WTC11 (cell line): ENCODE data around the gene JMJD6. TPM values are rescaled to one million over a fixed set of nuclear protein-coding genes. Genes with fewer than 3 reads are reported as not detected.

Experiments
- ATAC-seq: fragments of 200-7000 bp; cut with Tn5 transposase; 2 replicates; pipeline ENCODE4 v1.10.0; 2021; ENCODE audit warnings: mild to moderate bottlenecking, moderate library complexity
- CTCF ChIA-PET: fragments of 300-600 bp; sonication (Branson Sonifier 250); formaldehyde crosslinking; loops from one replicate; lab custom pipeline; 2021; ENCODE audit warnings: antibody characterized with exemption; lab: Charles Lee
- POLR2A ChIA-PET: fragments of 350-600 bp; sonication (Branson Sonifier 250); formaldehyde crosslinking; loops from one replicate; lab custom pipeline; 2021; ENCODE audit warnings: antibody characterized with exemption; lab: Charles Lee
- DNase-seq: peaks from one replicate; pipeline ENCODE4 v3.0.0; 2021; ENCODE audit warnings: low spot score
- H3K27ac Mint-ChIP-seq: 2 replicates; pipeline ENCODE4 v1.8.0; 2021; ENCODE audit warnings: mixed read lengths
- H3K27me3 Mint-ChIP-seq: 2 replicates; pipeline ENCODE4 v1.8.0; 2021; ENCODE audit warnings: low read depth, mild to moderate bottlenecking, moderate library complexity, mixed read lengths
- H3K36me3 Mint-ChIP-seq: 2 replicates; pipeline ENCODE4 v1.8.0; 2021; ENCODE audit warnings: mixed read lengths
- H3K4me1 Mint-ChIP-seq: 2 replicates; pipeline ENCODE4 v1.8.0; 2022; ENCODE audit warnings: mixed read lengths
- H3K4me3 Mint-ChIP-seq: 2 replicates; pipeline ENCODE4 v1.8.0; 2021; ENCODE audit warnings: mild to moderate bottlenecking, moderate library complexity, mixed read lengths
- H3K9me3 Mint-ChIP-seq: 2 replicates; pipeline ENCODE4 v1.8.0; 2021; ENCODE audit warnings: mixed read lengths
- AFF4 ChIP-seq: sonication (generic); formaldehyde crosslinking; IDR thresholded peaks from 2 replicates; pipeline ENCODE4 v1.8.1; 2023; ENCODE audit warnings: mild to moderate bottlenecking, missing genetic modification reagents, borderline replicate concordance
- ATF1 ChIP-seq: sonication (generic); formaldehyde crosslinking; IDR thresholded peaks from 2 replicates; pipeline ENCODE4 v1.8.1; 2023; ENCODE audit warnings: mild to moderate bottlenecking, moderate library complexity, missing genetic modification reagents
- E2F1 ChIP-seq: sonication (generic); formaldehyde crosslinking; IDR thresholded peaks from 2 replicates; pipeline ENCODE4 v1.8.0; 2022; ENCODE audit warnings: mild to moderate bottlenecking, missing genetic modification reagents
- E2F5 ChIP-seq: sonication (generic); formaldehyde crosslinking; IDR thresholded peaks from 2 replicates; pipeline ENCODE4 v1.8.1; 2022; ENCODE audit warnings: mild to moderate bottlenecking, moderate library complexity, missing genetic modification reagents
- FOXP1 ChIP-seq: sonication (generic); formaldehyde crosslinking; IDR thresholded peaks from 2 replicates; pipeline ENCODE4 v1.8.0; 2022; ENCODE audit warnings: missing genetic modification reagents, mild to moderate bottlenecking, moderate library complexity, borderline replicate concordance
- GRHL2 ChIP-seq: fragments of 250-450 bp; sonication (Bioruptor Pico); IDR thresholded peaks from 2 replicates; pipeline ENCODE4 v1.8.0; 2022; ENCODE audit warnings: mild to moderate bottlenecking, moderate library complexity; ENCODE audit not compliant: insufficient replicate concordance, severe bottlenecking
- GTF2I ChIP-seq: fragments of 250-450 bp; sonication (Bioruptor Pico); conservative IDR thresholded peaks from 2 replicates; pipeline ENCODE4 v1.4.0; 2021; ENCODE audit warnings: mild to moderate bottlenecking
- MYBL2 ChIP-seq: sonication (generic); formaldehyde crosslinking; IDR thresholded peaks from 2 replicates; pipeline ENCODE4 v1.8.1; 2023; ENCODE audit warnings: mild to moderate bottlenecking, moderate library complexity, missing genetic modification reagents
- NR3C1 ChIP-seq: sonication (generic); formaldehyde crosslinking; conservative IDR thresholded peaks from 2 replicates; pipeline ENCODE4 v1.8.1; 2023; ENCODE audit warnings: low read depth, mild to moderate bottlenecking, missing genetic modification reagents
- OVOL2 ChIP-seq: fragments of 250-450 bp; sonication (Bioruptor Pico); IDR thresholded peaks from 2 replicates; pipeline ENCODE4 v1.9.0; 2021; ENCODE audit warnings: mild to moderate bottlenecking, borderline replicate concordance
- PREB ChIP-seq: sonication (generic); formaldehyde crosslinking; IDR thresholded peaks from 2 replicates; pipeline ENCODE4 v1.8.1; 2022; ENCODE audit warnings: mild to moderate bottlenecking, missing genetic modification reagents, moderate library complexity, borderline replicate concordance
- RELA ChIP-seq: sonication (generic); formaldehyde crosslinking; IDR thresholded peaks from 2 replicates; pipeline ENCODE4 v1.8.1; 2022; ENCODE audit warnings: missing genetic modification reagents, mild to moderate bottlenecking, borderline replicate concordance
- SOX15 ChIP-seq: fragments of 250-450 bp; sonication (Bioruptor Pico); IDR thresholded peaks from 2 replicates; pipeline ENCODE4 v1.9.0; 2021; ENCODE audit warnings: mild to moderate bottlenecking
- TP53 ChIP-seq: sonication (generic); formaldehyde crosslinking; IDR thresholded peaks from 2 replicates; pipeline ENCODE4 v1.8.1; 2023; ENCODE audit warnings: mild to moderate bottlenecking, missing genetic modification reagents
- ZBTB21 ChIP-seq: sonication (generic); formaldehyde crosslinking; IDR thresholded peaks from 2 replicates; pipeline ENCODE4 v1.8.1; 2023; ENCODE audit warnings: mild to moderate bottlenecking, missing genetic modification reagents, borderline replicate concordance
- ZNF121 ChIP-seq: sonication (generic); formaldehyde crosslinking; IDR thresholded peaks from 2 replicates; pipeline ENCODE4 v1.8.0; 2023; ENCODE audit warnings: missing genetic modification reagents
- ZNF219 ChIP-seq: sonication (generic); formaldehyde crosslinking; IDR thresholded peaks from 2 replicates; pipeline ENCODE4 v1.8.0; 2023; ENCODE audit warnings: missing genetic modification reagents, mild to moderate bottlenecking, borderline replicate concordance
- ZNF396 ChIP-seq: fragments of 250-450 bp; sonication (Bioruptor Pico); IDR thresholded peaks from 2 replicates; pipeline ENCODE4 v1.8.0; 2021; ENCODE audit warnings: mild to moderate bottlenecking, moderate library complexity, borderline replicate concordance
- ZNF416 ChIP-seq: fragments of 250-450 bp; sonication (Bioruptor Pico); IDR thresholded peaks from 2 replicates; pipeline ENCODE4 v1.9.0; 2021; ENCODE audit warnings: mild to moderate bottlenecking, inconsistent platforms
- ZNF512 ChIP-seq: sonication (generic); formaldehyde crosslinking; IDR thresholded peaks from 2 replicates; pipeline ENCODE4 v1.8.1; 2022; ENCODE audit warnings: missing genetic modification reagents, borderline replicate concordance
- ZSCAN18 ChIP-seq: fragments of 250-450 bp; sonication (Bioruptor Pico); IDR thresholded peaks from 2 replicates; pipeline ENCODE4 v2.1.2; 2022; ENCODE audit warnings: mild to moderate bottlenecking, moderate library complexity
- total RNA-seq: library from RNA; stranded (reverse); gene quantifications from 3 replicates; pipeline ENCODE4 v1.2.3, GENCODE V29; 2021
- TF ChIP-seq, protein P1 (sequence below): fragments of 250-450 bp; sonication (Bioruptor Pico); conservative IDR thresholded peaks from 2 replicates; pipeline ENCODE4 v1.9.0; 2021; ENCODE audit warnings: mild to moderate bottlenecking
- TF ChIP-seq, protein P2 (sequence below): fragments of 250-450 bp; sonication (Bioruptor Pico); IDR thresholded peaks from 2 replicates; pipeline ENCODE4 v1.8.0; 2021; ENCODE audit warnings: mild to moderate bottlenecking

The JMJD6 gene
- total RNA-seq, 1 experiment from 2014 or later, result 21.6 TPM

DNA sequence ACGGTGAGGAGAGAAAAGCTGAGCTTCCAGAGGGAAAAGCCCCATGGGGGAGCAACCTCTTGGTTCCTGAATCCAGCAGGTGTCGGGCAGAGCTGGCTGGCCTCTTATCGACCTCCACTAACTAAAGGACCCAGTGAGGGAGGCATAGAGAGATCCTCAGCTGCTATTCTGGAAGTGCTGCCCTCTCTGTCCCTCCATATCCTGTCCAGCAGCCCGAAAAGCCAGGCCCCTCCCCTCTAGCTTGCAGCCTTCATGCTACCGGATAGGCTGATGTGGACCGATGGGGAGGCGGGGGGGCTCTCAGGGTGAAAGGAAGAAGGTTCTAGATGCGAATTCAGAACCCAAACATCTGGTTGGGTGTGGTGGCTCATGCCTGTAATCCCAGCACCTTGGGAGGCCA, 40.6 kb downstream of the JMJD6 start (continued):
- TF ChIP-seq ZSCAN18, result no peak
- TF ChIP-seq MYBL2 (CRISPR knock-in tag), result no peak
- TF ChIP-seq E2F1, result no peak
- no peak for TF ChIP-seq ZNF396 (CRISPR knock-in tag)
- TF ChIP-seq ZNF416, result no peak
- no peak for TF ChIP-seq OVOL2 (CRISPR knock-in tag)
- no peak for TF ChIP-seq ZBTB21 (CRISPR knock-in tag)
- TF ChIP-seq E2F5 (CRISPR knock-in tag), result no peak
- TF ChIP-seq, protein P1, sequence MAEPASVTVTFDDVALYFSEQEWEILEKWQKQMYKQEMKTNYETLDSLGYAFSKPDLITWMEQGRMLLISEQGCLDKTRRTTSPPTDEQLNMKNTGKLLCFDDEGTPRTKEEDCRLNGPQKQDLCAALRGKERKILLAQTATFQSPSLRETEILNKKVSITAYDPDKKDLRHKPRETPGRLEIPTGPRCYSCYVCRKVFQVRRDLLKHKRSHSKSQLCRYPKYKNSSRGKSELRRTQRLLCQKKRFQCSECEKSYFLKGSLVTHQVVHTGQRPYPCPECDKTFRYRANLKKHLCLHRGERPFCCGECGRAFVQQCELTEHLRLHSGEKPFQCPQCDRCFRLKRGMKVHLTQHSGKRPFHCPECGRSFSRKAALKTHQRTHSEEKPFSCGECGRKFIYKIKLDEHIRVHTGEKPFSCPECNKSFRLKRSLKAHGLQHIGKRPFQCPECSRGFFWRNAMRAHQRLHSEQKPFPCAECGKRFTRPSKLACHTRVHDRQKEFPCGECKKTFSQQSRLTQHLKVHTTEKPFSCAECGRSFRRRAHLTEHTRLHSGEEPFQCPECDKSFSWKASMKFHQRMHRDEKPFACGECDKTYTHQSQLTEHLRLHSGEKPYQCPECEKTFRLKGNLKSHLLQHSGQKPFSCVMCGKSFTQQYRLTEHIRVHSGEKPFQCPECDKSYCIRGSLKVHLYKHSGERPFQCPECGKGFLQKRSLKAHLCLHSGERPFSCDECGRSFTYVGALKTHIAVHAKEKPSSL (CRISPR knock-in tag), result no peak

DNA sequence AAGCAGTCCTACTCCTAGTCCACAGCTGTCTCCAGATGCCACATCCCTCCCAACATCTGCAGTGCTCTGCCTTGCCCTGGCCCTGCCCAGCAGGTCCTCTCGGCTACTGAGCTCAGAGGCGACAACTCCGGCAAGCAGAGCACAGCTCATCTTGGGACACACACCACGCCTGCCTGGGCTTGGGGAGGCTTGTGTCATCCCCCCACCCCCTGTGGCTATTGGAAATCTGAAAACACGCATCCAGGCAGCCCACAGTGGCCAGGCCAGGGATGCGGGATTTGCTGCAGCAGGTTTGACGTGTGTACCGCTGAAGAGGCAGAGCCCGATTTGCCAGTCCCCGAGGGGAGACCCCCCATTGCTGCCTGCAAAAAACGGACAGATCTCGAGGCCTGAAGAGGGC, 41.0 kb downstream of the JMJD6 start:
- TF ChIP-seq ZNF219 (CRISPR knock-in tag) (no peak), ZNF512 (CRISPR knock-in tag) (no peak), TP53 (no peak), RELA (CRISPR knock-in tag) (no peak), GTF2I (CRISPR knock-in tag) (no peak), PREB (CRISPR knock-in tag) (no peak), ATF1 (CRISPR knock-in tag) (no peak), GRHL2 (CRISPR knock-in tag) (no peak), NR3C1 (CRISPR knock-in tag) (no peak), FOXP1 (CRISPR knock-in tag) (no peak), ZNF121 (CRISPR knock-in tag) (no peak), SOX15 (CRISPR knock-in tag) (no peak), AFF4 (CRISPR knock-in tag) (no peak)
- TF ChIP-seq, protein P2, sequence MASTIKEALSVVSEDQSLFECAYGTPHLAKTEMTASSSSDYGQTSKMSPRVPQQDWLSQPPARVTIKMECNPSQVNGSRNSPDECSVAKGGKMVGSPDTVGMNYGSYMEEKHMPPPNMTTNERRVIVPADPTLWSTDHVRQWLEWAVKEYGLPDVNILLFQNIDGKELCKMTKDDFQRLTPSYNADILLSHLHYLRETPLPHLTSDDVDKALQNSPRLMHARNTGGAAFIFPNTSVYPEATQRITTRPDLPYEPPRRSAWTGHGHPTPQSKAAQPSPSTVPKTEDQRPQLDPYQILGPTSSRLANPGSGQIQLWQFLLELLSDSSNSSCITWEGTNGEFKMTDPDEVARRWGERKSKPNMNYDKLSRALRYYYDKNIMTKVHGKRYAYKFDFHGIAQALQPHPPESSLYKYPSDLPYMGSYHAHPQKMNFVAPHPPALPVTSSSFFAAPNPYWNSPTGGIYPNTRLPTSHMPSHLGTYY (CRISPR knock-in tag), result no peak
- POLR2A ChIA-PET, result no interaction called here
- no peak for DNase-seq

More for the DNA sequence above, 41.0 kb downstream of the JMJD6 start:
- Mint-ChIP-seq H3K27me3 (no peaks in the 10 kb centered on the region), H3K4me1 (peaks cover 16% of the 10 kb centered on the region), H3K27ac (peak overlapping the region; percentile 72; the same call in 1 of the 2 replicates), H3K4me3 (no peak overlapping the region), H3K36me3 (no peaks in the 10 kb centered on the region), H3K9me3 (no peaks in the 10 kb centered on the region)
- CTCF ChIA-PET, result interaction anchor here (0.9 to 1.9 kb wide), 3 partner anchors 14 to 61 kb away, joined by 3 to 8 read pairs (median 6); no protein-coding TSS in a partner anchor
- no peak for ATAC-seq
